GM12801 (cell line): ENCODE data around the gene TENM3.

ENCODE experiments used
- CTCF ChIP-seq: IDR thresholded peaks from one replicate; pipeline ENCODE4 v1.5.1; 2011; ENCODE audit warnings: control low read depth; ENCODE audit not compliant: insufficient read length; ENCODE audit errors: extremely low read depth

Gene TENM3

GRCh38 chr4:182443070-182443469, 199.9 kb downstream of the TENM3 start:
- no peak for TF ChIP-seq CTCF

GRCh38 chr4:182447767-182448280, 204.6 kb downstream of the TENM3 start:
- no peak for TF ChIP-seq CTCF

- TF ChIP-seq CTCF = no peak
Observed at GRCh38 chr4:182448281-182449151, 205.3 kb downstream of the TENM3 start.

DNA sequence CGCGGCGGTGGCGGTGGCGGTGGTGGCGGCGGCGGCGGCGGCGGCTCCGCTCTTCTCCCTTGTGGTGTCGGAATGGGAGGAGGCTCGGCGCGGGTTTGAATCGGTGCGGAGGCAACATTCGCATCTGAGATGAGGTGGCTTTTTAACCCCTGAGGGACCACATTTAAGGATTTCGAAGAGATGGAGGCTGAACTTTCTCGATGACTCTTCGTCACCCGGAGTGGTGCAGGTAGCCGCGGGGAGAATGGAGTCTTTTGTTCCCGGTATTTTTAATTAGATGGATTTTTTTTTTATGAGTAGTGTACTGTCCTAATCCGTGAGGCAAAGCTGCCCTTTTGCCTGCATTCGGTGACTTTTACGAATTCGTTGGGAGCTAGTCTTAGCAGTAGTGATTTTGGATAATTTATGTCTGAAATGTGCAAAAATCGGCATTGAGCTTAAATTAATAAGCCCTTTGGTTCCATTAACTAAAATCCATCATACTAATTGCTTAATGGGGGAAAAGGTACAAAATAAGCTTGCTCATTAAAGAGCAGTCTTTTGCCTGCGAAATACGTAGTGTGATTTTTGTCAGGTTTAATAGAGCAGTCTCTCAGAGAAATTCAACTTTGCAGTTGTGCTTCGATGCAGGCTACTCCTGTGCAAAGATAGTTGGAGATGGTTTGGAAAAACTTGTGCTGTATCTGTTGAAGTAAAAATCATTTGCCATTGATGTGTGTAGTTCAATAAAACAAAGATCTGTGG, 206.2 kb downstream of the TENM3 start:
- no peak for TF ChIP-seq CTCF

- TF ChIP-seq CTCF = no peak
Observed at GRCh38 chr4:182449930-182450439, 206.8 kb downstream of the TENM3 start.

DNA sequence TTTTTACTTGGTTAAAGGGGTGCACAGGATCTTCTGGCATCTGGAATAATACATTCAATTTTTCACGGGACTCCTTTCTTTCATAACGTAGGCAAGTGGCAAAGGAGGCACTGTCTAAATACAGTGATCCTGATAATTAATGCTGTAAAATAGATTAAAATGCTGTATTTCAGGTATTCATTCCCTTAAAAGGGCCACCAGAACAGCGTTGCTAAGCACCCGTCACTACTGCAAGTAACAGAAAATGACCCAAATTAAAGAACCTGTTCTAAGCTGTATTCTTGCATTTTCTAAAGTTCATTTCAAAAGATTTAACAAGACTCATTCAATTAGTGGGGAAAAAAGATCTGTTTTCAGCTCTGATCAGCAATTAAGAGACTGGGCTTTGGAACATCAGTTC, 208.2 kb downstream of the TENM3 start:
- TF ChIP-seq CTCF = no peak

DNA sequence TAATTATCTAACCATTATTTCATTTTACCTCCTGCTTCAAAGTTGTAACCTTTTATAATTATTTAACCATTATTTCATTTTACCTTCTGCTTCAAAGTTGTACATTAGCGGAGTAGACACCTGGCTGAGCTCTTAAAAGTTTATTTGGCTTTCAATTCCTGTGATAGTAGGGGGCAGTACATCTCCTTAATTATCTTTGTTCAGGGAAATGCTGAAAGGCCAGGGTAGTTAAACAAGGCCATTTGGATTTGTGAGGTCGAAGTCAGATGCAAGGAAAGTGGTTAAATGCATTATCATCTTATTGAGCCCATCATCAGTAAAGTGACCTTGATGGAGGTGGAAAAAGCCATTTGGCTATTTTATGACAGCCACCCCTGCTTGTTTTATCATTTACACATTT, 210.6 kb downstream of the TENM3 start:
- no peak for TF ChIP-seq CTCF
